Glomerular endothelial cell (primary cell): ENCODE results near the gene SRGAP1. TPM values are rescaled to one million over a fixed set of nuclear protein-coding genes. Genes with fewer than 3 reads are reported as not detected.
A peak's percentile ranks its signal among the peaks of the same experiment; 100 is the strongest.
"Not testable (repeated sequence)": the region's sequence is repeated elsewhere in the genome, so short reads cannot be mapped to it uniquely, and the experiment has no call there.

Experiments used
- DNase-seq: peaks from one replicate; pipeline ENCODE4 v3.0.0-alpha.2; 2011; ENCODE audit warnings: low read depth, low spot score; ENCODE audit errors: extremely low read depth
- total RNA-seq: library from RNA; depleted of rRNA; stranded (reverse); fragments of >200 nt; gene quantifications from 2 replicates; pipeline ENCODE4 v1.2.3, GENCODE V29; 2015

Gene SRGAP1
- total RNA-seq, 1 donor from 2014 or later, result 14.9 TPM

GRCh38 chr12:64034056-64034455, 189.6 kb downstream of the SRGAP1 start:
- DNase-seq, result not testable (repeated sequence)

GRCh38 chr12:64034901-64035576, 190.5 kb downstream of the SRGAP1 start:
- no peak for DNase-seq

DNA sequence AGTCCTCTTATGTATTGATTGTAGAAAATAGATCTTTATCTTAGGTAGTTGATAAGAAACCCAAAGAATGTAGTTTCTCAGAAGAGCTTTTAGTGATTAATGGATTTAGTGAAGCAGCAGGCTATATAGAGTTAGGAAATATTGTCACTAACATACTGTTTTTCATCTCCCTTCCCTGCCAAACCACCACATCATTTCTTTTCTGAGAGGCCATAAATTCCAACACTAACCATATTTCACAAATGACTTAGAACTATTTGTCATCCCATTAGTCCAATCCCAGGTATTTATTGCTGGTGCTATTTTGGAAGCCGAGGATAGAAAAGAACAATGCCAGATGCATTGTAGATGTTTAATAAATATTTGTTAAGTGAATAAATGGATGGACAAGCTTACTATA, 191.9 kb downstream of the SRGAP1 start:
- no peak for DNase-seq

DNA sequence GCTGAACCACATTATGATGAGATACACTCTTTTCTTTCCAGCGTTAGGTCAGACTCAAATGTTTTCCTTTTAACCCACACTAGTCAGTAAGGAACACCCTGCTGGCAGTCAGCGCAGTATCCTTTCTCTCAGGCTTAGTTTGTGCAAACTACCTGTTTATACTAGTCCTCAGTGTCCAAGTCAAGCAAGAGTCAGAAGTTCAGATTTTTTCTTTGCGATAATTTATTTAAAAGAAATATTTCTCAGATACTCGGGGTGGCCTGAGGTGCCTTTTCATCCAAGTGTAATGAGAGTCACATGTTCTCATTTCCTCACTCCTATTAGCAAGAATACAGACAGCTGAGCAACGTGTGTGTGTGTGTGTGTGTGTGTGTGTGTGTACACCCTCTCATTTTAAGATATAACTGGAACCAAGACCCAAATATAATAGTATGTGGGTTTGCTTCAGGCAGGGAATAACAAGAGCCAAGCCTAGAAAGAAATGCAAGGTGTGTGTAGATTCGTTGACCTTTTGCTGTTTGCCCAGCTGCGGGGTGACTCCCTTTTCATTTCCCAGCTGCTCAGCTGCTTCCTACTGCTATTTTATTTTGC, 194.9 kb downstream of the SRGAP1 start:
- peak; percentile 25 for DNase-seq

- no peak for DNase-seq
Measured at GRCh38 chr12:64042911-64043310, 198.4 kb downstream of the SRGAP1 start.

GRCh38 chr12:64044191-64044590, 199.7 kb downstream of the SRGAP1 start:
- no peak for DNase-seq

- DNase-seq, result no peak
Measured at GRCh38 chr12:64051057-64051456, 206.6 kb downstream of the SRGAP1 start.

- no peak for DNase-seq
Measured at GRCh38 chr12:64053117-64053516, 208.6 kb downstream of the SRGAP1 start.

DNA sequence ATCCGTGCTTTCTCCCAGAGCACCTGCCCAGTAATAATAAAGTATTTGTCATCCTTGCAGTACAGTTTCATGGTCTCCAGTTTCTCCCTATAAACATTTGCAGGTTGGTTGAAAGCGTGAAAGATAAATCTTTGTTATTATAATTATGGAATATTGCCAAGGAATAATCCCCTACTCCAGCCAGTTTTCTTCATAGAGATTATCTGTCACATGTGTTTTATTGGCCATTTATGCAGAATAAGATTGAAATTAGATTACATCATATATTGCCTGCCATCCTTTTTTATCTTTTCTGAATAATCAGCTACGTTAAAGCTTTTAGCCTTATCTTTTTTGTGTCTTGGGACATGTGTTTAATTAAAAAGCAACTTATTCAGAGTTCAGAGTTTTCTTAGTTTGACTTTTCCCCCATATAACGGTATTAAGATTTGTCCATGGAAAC, 209.6 kb downstream of the SRGAP1 start:
- no peak for DNase-seq

DNA sequence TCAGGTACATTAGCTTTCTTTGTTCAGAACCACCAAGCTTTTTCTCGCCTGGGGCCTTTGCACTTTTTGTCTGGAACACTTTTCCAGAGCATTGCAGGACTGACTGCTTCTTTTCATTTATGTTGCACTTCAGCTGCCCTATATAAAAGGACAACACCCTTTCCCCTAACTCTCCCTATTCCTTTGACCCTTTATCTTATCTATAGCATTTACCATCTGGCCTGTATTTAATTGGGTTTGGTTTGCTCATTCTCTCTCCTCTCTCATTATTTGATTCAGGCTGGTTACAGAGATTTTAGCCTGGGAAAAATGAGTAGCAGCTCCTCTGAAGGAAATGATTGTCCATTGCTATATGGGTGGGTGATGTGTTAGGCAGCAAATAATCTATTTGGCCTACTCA, 212.2 kb downstream of the SRGAP1 start:
- DNase-seq, result no peak

GRCh38 chr12:64057706-64058105, 213.2 kb downstream of the SRGAP1 start:
- no peak for DNase-seq

DNA sequence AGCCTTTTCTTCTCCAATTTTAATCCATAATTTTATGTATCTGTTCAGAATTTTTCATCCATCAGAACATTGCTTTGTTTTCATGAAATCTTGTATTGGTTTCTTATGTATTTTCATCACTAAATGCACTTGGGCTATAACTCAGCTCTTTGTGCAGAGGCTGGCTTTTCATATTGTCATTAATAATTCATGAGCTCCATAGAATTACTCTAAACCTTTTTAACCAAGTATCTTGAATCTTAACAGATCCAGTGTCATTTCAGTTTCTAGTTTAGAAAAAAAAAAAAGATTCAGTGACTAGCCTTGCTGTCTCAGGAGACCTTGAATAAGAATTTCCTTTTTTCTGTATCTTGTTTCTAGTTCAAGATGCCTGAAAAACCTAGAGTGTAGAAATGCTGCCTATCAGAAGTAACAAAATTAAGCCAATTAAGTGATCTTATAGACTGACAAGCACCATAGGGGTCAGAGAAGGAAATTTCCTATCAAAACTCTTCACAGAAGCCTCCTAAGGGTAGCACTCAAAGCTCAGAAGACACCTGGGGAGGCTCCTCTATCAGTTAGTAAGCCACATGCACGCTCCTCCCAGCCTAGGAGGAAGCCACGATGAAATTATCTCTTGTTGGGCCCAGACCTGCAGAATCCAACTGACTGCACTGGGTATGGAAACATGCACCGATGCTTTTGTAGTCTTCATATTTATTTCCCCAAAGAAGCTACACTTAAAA, 214.2 kb downstream of the SRGAP1 start:
- DNase-seq, result no peak

- no peak for DNase-seq
Measured at GRCh38 chr12:64059685-64060084, 215.2 kb downstream of the SRGAP1 start.

GRCh38 chr12:64061868-64062375, 217.4 kb downstream of the SRGAP1 start:
- no peak for DNase-seq

GRCh38 chr12:64063121-64063520, 218.6 kb downstream of the SRGAP1 start:
- no peak for DNase-seq

- DNase-seq, result no peak
Measured at GRCh38 chr12:64064240-64064639, 219.7 kb downstream of the SRGAP1 start.

DNA sequence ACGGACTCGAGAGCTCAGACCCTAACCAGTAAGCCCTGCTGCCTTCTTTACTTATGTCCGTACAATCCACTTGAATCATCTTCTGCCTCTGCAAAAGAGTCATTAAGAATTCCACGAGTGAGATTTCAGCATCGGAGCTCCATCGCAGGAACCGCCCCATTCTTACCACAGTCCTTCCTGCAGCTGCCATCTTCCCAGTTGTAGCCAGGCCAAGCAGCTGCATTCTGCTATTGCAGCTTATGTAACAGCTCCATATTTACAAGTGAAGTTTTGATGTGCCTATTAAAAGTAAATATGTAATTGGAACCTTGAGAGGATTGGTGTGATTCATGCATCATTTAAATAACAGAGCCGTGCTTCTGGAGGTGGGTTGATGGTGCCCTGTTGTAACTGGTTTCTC, 220.2 kb downstream of the SRGAP1 start:
- DNase-seq, result no peak

DNA sequence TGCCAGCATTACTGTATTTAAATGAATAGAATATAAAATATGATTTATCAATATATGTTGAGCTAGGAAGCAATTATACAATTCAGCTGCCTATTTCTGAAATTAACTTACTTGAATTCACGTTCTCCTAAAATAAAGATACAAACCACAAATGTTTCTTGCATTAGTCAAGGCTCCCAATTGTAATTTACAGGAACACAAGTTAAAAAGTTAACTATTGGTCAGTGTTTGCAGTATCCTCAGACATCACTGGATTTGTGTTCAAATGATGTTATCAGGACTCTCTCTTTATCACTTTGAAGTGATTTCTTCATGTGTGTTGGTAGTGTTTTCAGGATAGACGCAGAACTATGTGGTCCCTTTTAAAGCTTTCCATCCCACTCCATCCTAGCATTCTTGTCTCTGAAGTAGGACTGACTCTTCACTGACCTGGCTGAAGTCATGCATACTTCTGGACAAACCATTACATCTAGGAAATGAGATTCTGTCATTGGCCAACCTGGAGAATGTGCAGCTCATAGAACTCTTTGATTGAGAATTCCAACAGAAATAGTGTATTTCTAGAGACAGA, 221.5 kb downstream of the SRGAP1 start:
- no peak for DNase-seq

DNA sequence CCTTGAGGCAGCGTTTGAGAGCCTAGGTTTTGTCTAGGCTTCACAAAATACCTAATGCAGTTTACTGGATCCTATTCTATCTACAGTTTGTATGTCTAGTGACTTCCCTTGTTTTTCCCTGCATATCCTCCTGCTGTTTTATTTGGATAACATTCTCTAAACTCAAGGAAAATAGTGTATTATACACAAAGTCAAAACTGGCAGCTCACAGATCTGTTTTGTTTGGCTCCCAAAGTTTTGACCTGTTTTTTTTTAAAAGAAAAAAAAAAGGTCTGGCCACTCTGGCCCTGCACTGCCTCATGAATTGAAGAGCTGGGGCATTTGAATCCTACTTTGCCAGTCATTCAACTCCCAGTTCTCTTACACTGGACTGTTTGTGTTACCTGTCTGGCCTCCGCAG, 222.3 kb downstream of the SRGAP1 start:
- no peak for DNase-seq

DNA sequence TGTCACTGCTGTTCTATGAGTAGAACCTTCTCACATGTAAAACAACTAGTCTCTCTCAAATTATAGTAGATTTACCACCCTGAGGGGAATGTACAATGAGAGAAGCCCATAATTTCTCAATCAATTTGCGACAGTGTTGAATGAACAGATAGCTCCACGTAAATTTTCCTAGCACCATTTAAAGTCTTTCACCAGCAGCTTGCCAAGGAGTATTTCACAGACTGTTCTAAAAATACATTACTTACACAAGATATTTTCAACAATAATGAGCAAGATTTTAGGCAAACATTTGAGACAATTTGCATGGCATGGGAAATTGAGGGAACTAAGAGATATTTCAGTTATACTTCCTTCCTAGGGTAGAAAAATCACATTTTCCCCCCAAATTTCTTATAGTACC, 226.0 kb downstream of the SRGAP1 start:
- DNase-seq, result no peak

- DNase-seq, result no peak
Measured at GRCh38 chr12:64072916-64073575, 228.5 kb downstream of the SRGAP1 start.
